ENCODE measurements around the gene PRAMEF26.
"Not testable (repeated sequence)": the region's sequence is repeated elsewhere in the genome, so short reads cannot be mapped to it uniquely, and the experiment has no call there.

The PRAMEF26 gene

GRCh38 chr1:13155909-13156308, at the start of gene PRAMEF26:
PRAMEF26 (minus strand) TSS chr1:13156009; CDS start chr1:13153095, 2,914 bp downstream.
- not testable (repeated sequence) for DNase-seq

GRCh38 chr1:13201309-13201708, 45.5 kb upstream of the PRAMEF26 start, which contains the start of gene PRAMEF13:
PRAMEF13 (minus strand) TSS chr1:13201409; CDS start chr1:13199589, 1,820 bp downstream.
- DNase-seq: not testable (repeated sequence)

GRCh38 chr1:13171548-13171947, 15.7 kb upstream of the PRAMEF26 start, which contains the start of gene PRAMEF9:
PRAMEF9 (plus strand) TSS chr1:13171848; CDS start chr1:13175281, 3,433 bp downstream.
- not testable (repeated sequence) for DNase-seq

- DNase-seq: not testable (repeated sequence)
These were observed 9.7 kb upstream of the PRAMEF26 start, which contains the start of gene HNRNPCL4 for GRCh38 chr1:13165531-13165930. HNRNPCL4 (minus strand) TSS chr1:13165631; CDS start chr1:13165467, 164 bp downstream.

- not testable (repeated sequence) for DNase-seq
These were observed 39.1 kb downstream of the PRAMEF26 start, which contains the start of gene HNRNPCL2 for GRCh38 chr1:13116754-13117153. HNRNPCL2 (minus strand) TSS chr1:13116854; CDS start chr1:13116400, 454 bp downstream.
